ENCODE results near the gene RNASE1. TPM values are rescaled to one million over a fixed set of nuclear protein-coding genes. Genes with fewer than 3 reads are reported as not detected.
"Not testable (repeated sequence)": the region's sequence is repeated elsewhere in the genome, so short reads cannot be mapped to it uniquely, and the experiment has no call there.

RNASE1 gene
- 171 TPM for total RNA-seq
- long read RNA-seq, transcript RNASE1-202 (2 exons, 1,348 nt), result major isoform, 96 of 166 reads
- long read RNA-seq, transcript RNASE1-201 (3 exons, 878 nt), result minor isoform, 10 of 166 reads
- long read RNA-seq, transcript RNASE1-203 (3 exons, 769 nt), result minor isoform, 8 of 166 reads
- long read RNA-seq, partial matches to known transcripts, result 0 of 166 reads
- long read RNA-seq, other reads (novel, unspliced or antisense), result 52 of 166 reads

GRCh38 chr14:20802341-20803084 is at the start of gene RNASE1:
Gene RNASE1 (minus strand): TSS chr14:20802844. CDS start chr14:20802068, 776 bp downstream.
- no peak for DNase-seq (ENCODE audit: low spot score)
- intact Hi-C loops (cut with DNase I), result loop anchor here (2.0 kb wide), 1 partner anchor 24 kb away; no protein-coding TSS in a partner anchor

GRCh38 chr14:20848955-20849570 is 46.4 kb upstream of the RNASE1 start:
- DNase-seq (ENCODE audit: low spot score), result no peak
- intact Hi-C loops (cut with DNase I), result no loop called here

- no peak for DNase-seq (ENCODE audit: low spot score)
- intact Hi-C loops (cut with DNase I), result no loop called here
These were observed 45.8 kb upstream of the RNASE1 start for GRCh38 chr14:20848316-20848954.

- intact Hi-C loops (cut with DNase I), result no loop called here
These were observed 43.9 kb upstream of the RNASE1 start for GRCh38 chr14:20846560-20846959.

GRCh38 chr14:20841096-20841495 is 38.5 kb upstream of the RNASE1 start:
- intact Hi-C loops (cut with DNase I), result no loop called here
- no peak for DNase-seq (ENCODE audit: low spot score)

More at GRCh38 chr14:20846560-20846959, 43.9 kb upstream of the RNASE1 start:
- no peak for DNase-seq (ENCODE audit: low spot score)

- intact Hi-C loops (cut with DNase I), result no loop called here
These were observed 35.2 kb upstream of the RNASE1 start for GRCh38 chr14:20837831-20838230.

GRCh38 chr14:20836668-20837338 is 34.2 kb upstream of the RNASE1 start:
- intact Hi-C loops (cut with DNase I), result no loop called here
- no peak for DNase-seq (ENCODE audit: low spot score)

More at GRCh38 chr14:20837831-20838230, 35.2 kb upstream of the RNASE1 start:
- no peak for DNase-seq (ENCODE audit: low spot score)

- intact Hi-C loops (cut with DNase I), result no loop called here
- no peak for DNase-seq (ENCODE audit: low spot score)
These were observed 32.3 kb upstream of the RNASE1 start for GRCh38 chr14:20834899-20835298.

- no peak for DNase-seq (ENCODE audit: low spot score)
- intact Hi-C loops (cut with DNase I), result no loop called here
These were observed 28.2 kb upstream of the RNASE1 start for GRCh38 chr14:20830831-20831230.

GRCh38 chr14:20828024-20828694 is 25.5 kb upstream of the RNASE1 start:
- DNase-seq (ENCODE audit: low spot score); intact Hi-C loops (cut with DNase I): not testable (repeated sequence)

GRCh38 chr14:20827326-20827725 is 24.7 kb upstream of the RNASE1 start:
- no peak for DNase-seq (ENCODE audit: low spot score)
- intact Hi-C loops (cut with DNase I), result loop anchor here (2.0 kb wide), 1 partner anchor 25 kb away; the partner anchor contains the start of gene RNASE1

GRCh38 chr14:20826666-20827065 is 24.0 kb upstream of the RNASE1 start:
- DNase-seq (ENCODE audit: low spot score), result not testable (repeated sequence)
- intact Hi-C loops (cut with DNase I), result loop anchor here (2.0 kb wide), 1 partner anchor 24 kb away; the partner anchor contains the start of gene RNASE1

GRCh38 chr14:20823859-20824258 is 21.2 kb upstream of the RNASE1 start:
- intact Hi-C loops (cut with DNase I), result no loop called here
- no peak for DNase-seq (ENCODE audit: low spot score)

- intact Hi-C loops (cut with DNase I); DNase-seq (ENCODE audit: low spot score): not testable (repeated sequence)
These were observed 19.0 kb upstream of the RNASE1 start for GRCh38 chr14:20821521-20822108.

- DNase-seq (ENCODE audit: low spot score), result no peak
- intact Hi-C loops (cut with DNase I), result no loop called here
These were observed 17.6 kb upstream of the RNASE1 start for GRCh38 chr14:20820063-20820904.

GRCh38 chr14:20818861-20819260 is 16.2 kb upstream of the RNASE1 start:
- intact Hi-C loops (cut with DNase I), result no loop called here
- DNase-seq (ENCODE audit: low spot score), result no peak

GRCh38 chr14:20815946-20816345 is 13.3 kb upstream of the RNASE1 start:
- DNase-seq (ENCODE audit: low spot score); intact Hi-C loops (cut with DNase I): not testable (repeated sequence)
